Activated B cell treated with CpG ODN at 0.5 μM for 24 hours (primary cell): ENCODE measurements around the gene KRT16. TPM values are rescaled to one million over a fixed set of nuclear protein-coding genes. Genes with fewer than 3 reads are reported as not detected.
"Not testable (repeated sequence)": the region's sequence is repeated elsewhere in the genome, so short reads cannot be mapped to it uniquely, and the experiment has no call there.

Experiments
- ATAC-seq: fragments of 200-7000 bp; cut with Tn5 transposase; one replicate; pipeline ENCODE4 v1.10.0; 2021; ENCODE audit warnings: low read depth, mild to moderate bottlenecking, moderate library complexity
- CTCF ChIA-PET: fragments of 350-600 bp; sonication (Branson Sonifier 250); formaldehyde crosslinking; loops from one replicate; lab custom pipeline; 2021; ENCODE audit warnings: antibody characterized with exemption; lab: Charles Lee
- POLR2A ChIA-PET: fragments of 350-600 bp; sonication (Branson Sonifier 250); formaldehyde crosslinking; loops from one replicate; lab custom pipeline; 2021; ENCODE audit warnings: antibody characterized with exemption; lab: Charles Lee
- DNase-seq: peaks from one replicate; pipeline ENCODE4 v3.0.0; 2022
- H3K27ac Mint-ChIP-seq: one replicate; pipeline ENCODE4 v1.8.0; 2020; ENCODE audit warnings: mixed read lengths
- H3K27me3 Mint-ChIP-seq: one replicate; pipeline ENCODE4 v1.8.0; 2021; ENCODE audit warnings: mixed read lengths
- H3K36me3 Mint-ChIP-seq: one replicate; pipeline ENCODE4 v1.8.0; 2021; ENCODE audit warnings: low read depth, mixed read lengths
- H3K4me1 Mint-ChIP-seq: one replicate; pipeline ENCODE4 v1.8.0; 2021; ENCODE audit warnings: mixed read lengths
- H3K4me3 Mint-ChIP-seq: one replicate; pipeline ENCODE4 v1.8.0; 2020; ENCODE audit warnings: mild to moderate bottlenecking, mixed read lengths
- H3K9me3 Mint-ChIP-seq: one replicate; pipeline ENCODE4 v1.8.0; 2020; ENCODE audit warnings: mixed read lengths
- intact Hi-C: fragments of 100-400 bp; cut with micrococcal nuclease; formaldehyde crosslinking; loops from one replicate; pipeline ENCODE4 v1.15.1; 2024
- total RNA-seq: library from RNA; stranded (reverse); gene quantifications from 2 replicates; pipeline ENCODE4 v1.2.3, GENCODE V29; 2022
- TF ChIP-seq, protein P1 (sequence below): fragments of 200-600 bp; IDR thresholded peaks from one replicate; pipeline ENCODE4 v1.8.0; 2022; ENCODE audit warnings: antibody characterized with exemption, mild to moderate bottlenecking

KRT16 gene
- total RNA-seq, 1 donor from 2014 or later = not detected

DNA sequence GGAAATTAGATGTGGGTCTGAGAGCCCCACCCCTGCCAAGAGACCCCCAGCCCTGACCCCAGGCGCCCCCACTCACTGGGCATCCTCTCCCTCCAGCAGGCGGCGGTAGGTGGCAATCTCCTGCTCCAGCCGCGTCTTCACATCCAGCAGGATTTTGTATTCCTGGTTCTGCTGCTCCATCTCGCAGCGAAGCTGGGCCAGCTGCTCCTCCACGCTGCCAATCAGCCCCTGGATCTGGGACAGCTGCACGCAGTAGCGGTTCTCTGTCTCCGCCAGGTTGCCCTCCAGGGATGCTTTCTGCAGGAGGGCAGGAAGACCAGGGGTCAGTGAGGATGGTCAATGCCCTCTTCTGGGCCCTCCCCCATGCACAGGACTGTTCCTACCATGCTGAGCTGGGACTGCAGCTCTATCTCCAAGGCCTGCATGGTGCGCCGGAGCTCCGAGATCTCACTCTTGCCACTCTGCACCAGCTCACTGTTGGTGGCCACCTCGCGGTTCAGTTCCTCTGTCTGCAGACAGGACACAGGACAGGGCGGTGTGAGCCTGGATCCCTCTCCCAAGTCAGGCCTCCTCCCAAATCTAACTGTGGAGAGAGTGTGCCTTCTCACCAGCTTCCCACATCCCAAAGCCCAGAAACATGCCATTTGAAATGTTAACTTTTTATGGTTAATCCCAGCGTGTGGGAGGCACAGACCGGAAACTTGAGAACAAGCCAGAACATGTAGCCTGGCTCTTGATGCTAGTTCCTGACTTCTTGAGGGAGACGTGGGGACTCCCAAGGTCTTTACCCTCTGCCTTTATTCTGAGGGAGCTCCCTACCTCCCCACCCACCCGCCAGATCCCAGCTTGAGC is 8.2 kb upstream of the KRT16 start:
- DNase-seq (no peak), ATAC-seq (no peak)
- Mint-ChIP-seq H3K27ac (no peak overlapping the region), H3K4me3 (no peak overlapping the region), H3K4me1 (no peaks in the 10 kb centered on the region), H3K27me3 (peaks cover 11% of the 10 kb centered on the region), H3K36me3 (no peaks in the 10 kb centered on the region), H3K9me3 (no peaks in the 10 kb centered on the region)
- CTCF ChIA-PET = interaction anchor here (1.3 kb wide), 1 partner anchor 28 kb away, joined by 5 read pairs; no protein-coding TSS in a partner anchor
- POLR2A ChIA-PET = no interaction called here
- intact Hi-C loops = no loop called here
- TF ChIP-seq, protein P1, sequence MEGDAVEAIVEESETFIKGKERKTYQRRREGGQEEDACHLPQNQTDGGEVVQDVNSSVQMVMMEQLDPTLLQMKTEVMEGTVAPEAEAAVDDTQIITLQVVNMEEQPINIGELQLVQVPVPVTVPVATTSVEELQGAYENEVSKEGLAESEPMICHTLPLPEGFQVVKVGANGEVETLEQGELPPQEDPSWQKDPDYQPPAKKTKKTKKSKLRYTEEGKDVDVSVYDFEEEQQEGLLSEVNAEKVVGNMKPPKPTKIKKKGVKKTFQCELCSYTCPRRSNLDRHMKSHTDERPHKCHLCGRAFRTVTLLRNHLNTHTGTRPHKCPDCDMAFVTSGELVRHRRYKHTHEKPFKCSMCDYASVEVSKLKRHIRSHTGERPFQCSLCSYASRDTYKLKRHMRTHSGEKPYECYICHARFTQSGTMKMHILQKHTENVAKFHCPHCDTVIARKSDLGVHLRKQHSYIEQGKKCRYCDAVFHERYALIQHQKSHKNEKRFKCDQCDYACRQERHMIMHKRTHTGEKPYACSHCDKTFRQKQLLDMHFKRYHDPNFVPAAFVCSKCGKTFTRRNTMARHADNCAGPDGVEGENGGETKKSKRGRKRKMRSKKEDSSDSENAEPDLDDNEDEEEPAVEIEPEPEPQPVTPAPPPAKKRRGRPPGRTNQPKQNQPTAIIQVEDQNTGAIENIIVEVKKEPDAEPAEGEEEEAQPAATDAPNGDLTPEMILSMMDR = no peak

DNA sequence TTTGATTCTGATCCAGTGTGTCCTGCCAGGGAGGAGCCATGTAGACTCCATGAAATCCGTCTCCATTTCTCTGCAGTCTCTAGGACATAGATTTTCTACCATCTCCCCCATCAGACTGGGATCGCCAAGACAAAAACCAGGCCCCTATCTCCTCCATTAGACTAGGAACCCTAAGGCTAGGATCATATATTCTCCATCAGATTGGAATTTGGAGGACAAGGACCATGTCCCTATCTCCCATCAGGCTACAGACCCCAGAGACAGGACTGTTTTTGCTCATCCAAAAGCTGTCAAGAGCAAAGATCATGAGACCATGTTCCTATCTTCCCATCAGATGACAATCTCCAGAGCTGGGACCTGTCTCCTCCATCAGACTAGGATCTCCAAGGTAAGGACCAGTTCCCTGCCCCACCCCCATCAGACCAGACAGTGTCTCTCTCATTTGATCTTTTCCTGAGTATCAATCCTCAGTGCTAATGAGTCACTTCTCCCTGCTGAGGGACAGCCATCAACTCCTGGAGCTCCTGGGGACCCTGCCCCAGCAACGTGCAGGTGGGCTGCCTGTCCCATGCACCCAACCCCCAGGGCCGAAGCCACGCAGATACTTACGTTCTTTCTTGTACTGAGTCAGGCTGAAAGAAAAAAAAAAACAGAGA is 7.5 kb upstream of the KRT16 start:
- H3K9me3 Mint-ChIP-seq, H3K27ac Mint-ChIP-seq, H3K4me3 Mint-ChIP-seq, H3K36me3 Mint-ChIP-seq, DNase-seq, POLR2A ChIA-PET, ATAC-seq, H3K4me1 Mint-ChIP-seq, intact Hi-C loops: not testable (repeated sequence)
- peaks cover 11% of the 10 kb centered on the region for H3K27me3 Mint-ChIP-seq
- CTCF ChIA-PET = interaction anchor here (1.3 kb wide), 1 partner anchor 29 kb away, joined by 5 read pairs; no protein-coding TSS in a partner anchor

DNA sequence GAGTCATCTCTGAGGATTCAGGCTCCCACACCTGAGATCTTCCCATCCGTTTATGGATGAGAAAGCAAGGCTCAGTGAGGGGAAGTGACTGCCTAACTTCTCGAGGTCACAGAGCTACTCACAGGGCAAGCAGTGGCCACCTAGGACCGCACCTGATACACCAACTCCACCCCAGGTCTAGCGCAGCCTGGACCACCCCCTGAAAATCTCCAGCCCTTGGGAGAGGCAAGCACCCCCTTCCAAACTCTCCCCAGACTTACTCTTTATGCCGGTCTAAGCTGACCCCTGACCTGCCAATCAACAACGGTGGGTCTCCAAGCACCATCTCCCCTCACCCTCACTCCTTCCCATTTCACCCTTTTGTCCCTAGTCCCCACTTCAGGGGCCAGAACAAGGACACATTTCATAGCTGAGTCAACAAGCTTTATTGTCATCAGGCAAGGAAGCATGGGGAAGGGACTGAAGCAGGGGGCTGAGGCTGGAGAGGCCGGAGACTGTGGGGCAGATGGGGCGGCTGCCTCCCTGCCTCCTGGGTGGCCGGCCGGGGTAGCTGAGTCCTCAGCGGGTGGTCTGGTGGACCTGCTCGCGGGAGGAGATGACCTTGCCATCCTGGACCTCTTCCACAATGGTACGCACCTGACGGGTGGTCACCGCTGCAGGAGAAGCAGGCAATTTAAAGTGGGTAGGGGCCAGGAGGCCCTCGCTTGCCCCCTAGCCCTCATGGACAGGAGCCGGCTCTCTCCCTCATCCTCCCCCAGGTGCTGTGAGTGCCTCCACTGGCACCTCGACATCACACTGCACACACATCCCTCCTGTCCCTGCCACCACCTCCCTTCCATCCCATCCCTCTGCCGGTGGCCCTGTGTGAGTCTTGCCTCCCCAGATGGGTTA is 6.7 kb upstream of the KRT16 start:
- ChIA-PET POLR2A (no interaction called here), CTCF (interaction anchor here (1.3 kb wide), 1 partner anchor 29 kb away, joined by 5 read pairs; no protein-coding TSS in a partner anchor)
- Mint-ChIP-seq H3K4me3 (no peak overlapping the region), H3K27me3 (peaks cover 11% of the 10 kb centered on the region), H3K9me3 (no peaks in the 10 kb centered on the region), H3K27ac (no peak overlapping the region), H3K36me3 (no peaks in the 10 kb centered on the region), H3K4me1 (no peaks in the 10 kb centered on the region)
- intact Hi-C loops = no loop called here
- TF ChIP-seq, protein P1 = no peak
- no peak for ATAC-seq
- peak; percentile 4 for DNase-seq

DNA sequence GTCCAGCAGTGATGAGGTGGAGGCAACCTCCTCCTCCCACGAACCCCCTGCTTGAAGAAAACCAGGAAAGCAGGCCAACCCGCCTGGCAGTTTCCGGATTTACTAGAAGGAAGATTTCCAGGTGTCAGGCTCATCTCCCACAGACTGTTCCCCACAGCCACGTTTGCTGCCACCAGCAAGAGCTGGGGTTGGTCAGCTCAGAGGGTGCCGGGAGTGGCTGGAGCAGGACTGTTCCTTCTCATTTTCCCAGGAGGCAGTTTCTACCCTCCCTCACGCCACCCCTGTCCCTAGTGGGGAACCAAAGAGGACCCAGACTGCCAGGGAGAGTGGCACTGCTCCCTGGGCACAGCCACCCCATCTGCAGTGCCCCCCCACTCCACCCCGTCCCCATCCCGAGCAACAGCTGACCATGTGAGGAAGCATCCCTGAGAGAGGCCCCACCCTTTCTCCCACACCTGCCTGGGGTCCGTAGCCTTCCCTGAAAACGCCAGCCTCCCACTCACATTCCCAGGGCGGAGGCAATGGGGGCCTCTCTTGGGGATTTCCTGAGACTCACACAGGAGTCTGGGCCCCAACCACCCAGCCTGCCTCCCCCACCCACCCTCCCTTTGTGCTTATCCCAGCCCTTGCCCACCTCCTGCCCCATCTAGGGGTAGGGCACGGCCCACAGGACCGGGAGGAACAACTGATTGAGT is 5.9 kb upstream of the KRT16 start:
- intact Hi-C loops = no loop called here
- CTCF ChIA-PET = no interaction called here
- TF ChIP-seq, protein P1 = no peak
- ATAC-seq (no peak), DNase-seq (no peak)
- Mint-ChIP-seq H3K9me3 (no peaks in the 10 kb centered on the region), H3K4me1 (no peaks in the 10 kb centered on the region), H3K27ac (no peak overlapping the region), H3K27me3 (peaks cover 11% of the 10 kb centered on the region), H3K36me3 (no peaks in the 10 kb centered on the region), H3K4me3 (no peak overlapping the region)
- POLR2A ChIA-PET = no interaction called here

DNA sequence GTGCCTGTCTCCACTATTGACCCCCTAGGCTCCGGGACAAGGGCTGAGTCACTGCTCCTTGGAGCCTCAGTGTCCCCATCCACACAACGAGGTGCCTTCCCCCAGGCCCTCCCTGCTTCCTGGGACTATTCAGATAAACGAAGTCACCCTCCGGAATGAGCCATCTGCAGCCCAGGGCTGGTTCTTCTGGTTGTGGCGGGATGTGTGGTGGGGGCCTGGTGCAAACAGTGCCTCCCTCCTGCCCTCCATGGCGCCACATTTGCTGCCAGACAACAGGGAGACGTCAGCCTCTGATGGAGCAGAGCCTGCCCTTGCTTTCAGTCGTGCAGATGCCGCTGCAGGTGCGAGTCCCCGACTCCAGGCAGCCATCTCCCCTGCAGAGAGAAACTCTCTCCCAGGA is 5.1 kb upstream of the KRT16 start:
- ChIA-PET POLR2A (no interaction called here), CTCF (no interaction called here)
- peaks cover 11% of the 10 kb centered on the region for H3K27me3 Mint-ChIP-seq
- no peaks in the 10 kb centered on the region for H3K9me3 Mint-ChIP-seq
- no peaks in the 10 kb centered on the region for H3K4me1 Mint-ChIP-seq
- intact Hi-C loops = no loop called here
- DNase-seq (no peak), ATAC-seq (no peak)
- H3K36me3 Mint-ChIP-seq = no peaks in the 10 kb centered on the region
- H3K4me3 Mint-ChIP-seq = no peak overlapping the region
- no peak overlapping the region for H3K27ac Mint-ChIP-seq
- TF ChIP-seq, protein P1 = no peak
